Endothelial cell of umbilical vein (primary cell): ENCODE data around the gene ATG7. TPM values are rescaled to one million over a fixed set of nuclear protein-coding genes. Genes with fewer than 3 reads are reported as not detected.

Experiments
- BruUV-seq: library from RNA; stranded (reverse); fragments of 400-500 nt; replicated peaks from 2 replicates; lab custom pipeline; 2021; lab: Mats Ljungman, UMichigan
- CTCF ChIA-PET: fragments of 300-600, 350-600 bp; sonication (Branson Sonifier 250); formaldehyde crosslinking; loops from one replicate; lab custom pipeline; 2021; ENCODE audit warnings: antibody characterized with exemption, inconsistent platforms; lab: Charles Lee
- POLR2A ChIA-PET: fragments of 300-600, 350-600 bp; sonication (Branson Sonifier 250); formaldehyde crosslinking; loops from one replicate; lab custom pipeline; 2021; ENCODE audit warnings: antibody characterized with exemption, inconsistent platforms; lab: Charles Lee
- DNase-seq: peaks from one replicate; pipeline ENCODE4 v3.0.0-alpha.2; 2011; ENCODE audit warnings: low read depth, low spot score
- FAIRE-seq: peaks from 2 replicates; lab custom pipeline; 2011; peaks lifted over from hg19 to GRCh38; lab: Jason Lieb, UNC
- H2AFZ ChIP-seq: 2 replicates; pipeline ENCODE4 v1.6.0; 2012; ENCODE audit warnings: low read depth, low read length, control low read depth, inconsistent platforms
- H3K27ac ChIP-seq: 2 replicates; pipeline ENCODE4 v1.5.1; 2011; ENCODE audit warnings: low read depth, mild to moderate bottlenecking, control low read depth, low read length, moderate library complexity; ENCODE audit not compliant: insufficient read depth
- H3K27me3 ChIP-seq, 2 experiments: 2 replicates each; pipeline versions ENCODE4 v1.6.0 to v1.6.1; 2011; ENCODE audit warnings: low read length in 2 of 2, mixed read lengths in 1 of 2; ENCODE audit not compliant: control insufficient read depth in 2 of 2, insufficient read depth in 2 of 2
- H3K36me3 ChIP-seq, 2 experiments: 2 replicates in 1 of 2; 3 replicates in 1 of 2; pipeline ENCODE4 v1.5.1; 2011; ENCODE audit warnings: low read length in 2 of 2, mild to moderate bottlenecking in 1 of 2, moderate library complexity in 1 of 2; ENCODE audit not compliant: control insufficient read depth in 2 of 2, insufficient read depth in 2 of 2; ENCODE audit errors: extremely low read depth in 1 of 2
- H3K4me1 ChIP-seq: 3 replicates; pipeline ENCODE4 v1.5.1; 2011; ENCODE audit warnings: mild to moderate bottlenecking, low read length; ENCODE audit not compliant: control insufficient read depth, insufficient read depth; ENCODE audit errors: extremely low read depth
- H3K4me2 ChIP-seq: 2 replicates; pipeline ENCODE4 v1.6.1; 2011; ENCODE audit warnings: low read length, control low read depth, mixed read lengths; ENCODE audit not compliant: insufficient read depth
- H3K4me3 ChIP-seq, 3 experiments: fragments of 200-600 bp in 1 of 3; sonication (generic), shearing (Covaris generic) in 1 of 3; replicated peaks in 1 of 3; 2 replicates each; pipeline ENCODE4 v1.5.1; 2011 to 2016; ENCODE audit warnings: control low read depth in 3 of 3, low read length in 3 of 3, mild to moderate bottlenecking in 2 of 3, inconsistent platforms in 1 of 3, low read depth in 1 of 3, moderate library complexity in 1 of 3; ENCODE audit not compliant: insufficient read depth in 1 of 3
- H3K79me2 ChIP-seq: 2 replicates; pipeline ENCODE4 v1.6.0; 2012; ENCODE audit warnings: low read length, inconsistent platforms; ENCODE audit not compliant: control insufficient read depth, insufficient read depth
- H3K9ac ChIP-seq: replicated peaks from 2 replicates; pipeline ENCODE3; 2011; ENCODE audit warnings: low read length, control low read depth; ENCODE audit not compliant: insufficient read depth; ENCODE audit errors: extremely low read depth
- H3K9me1 ChIP-seq: replicated peaks from 3 replicates; pipeline ENCODE4 v1.6.0; 2011; ENCODE audit warnings: mild to moderate bottlenecking, low read length; ENCODE audit not compliant: control insufficient read depth, insufficient read depth; ENCODE audit errors: extremely low read depth
- H3K9me3 ChIP-seq: replicated peaks from 2 replicates; pipeline ENCODE4 v1.5.1; 2012; ENCODE audit warnings: low read length, inconsistent platforms; ENCODE audit not compliant: control insufficient read depth, insufficient read depth
- H4K20me1 ChIP-seq: replicated peaks from 2 replicates; pipeline ENCODE3; 2011; ENCODE audit warnings: mild to moderate bottlenecking, low read length; ENCODE audit not compliant: control insufficient read depth, insufficient read depth; ENCODE audit errors: extremely low read depth
- CTCF ChIP-seq, 2 donors: IDR thresholded peaks; 1 replicate in 1 of 2; 2 replicates in 1 of 2; pipeline ENCODE4 v1.5.1; 2011; ENCODE audit warnings: low read length in 2 of 2, mild to moderate bottlenecking in 2 of 2, moderate library complexity in 2 of 2, control low read depth in 1 of 2, inconsistent platforms in 1 of 2, low read depth in 1 of 2; ENCODE audit not compliant: insufficient read depth in 1 of 2; ENCODE audit errors: extremely low read depth in 1 of 2
- EZH2 ChIP-seq: IDR thresholded peaks from 2 replicates; pipeline ENCODE4 v1.6.1; 2012; ENCODE audit warnings: borderline replicate concordance, low read depth, mild to moderate bottlenecking, moderate library complexity, low read length, inconsistent platforms; ENCODE audit not compliant: severe bottlenecking
- FOS ChIP-seq: IDR thresholded peaks from 2 replicates; pipeline ENCODE4 v1.6.1; 2011; ENCODE audit warnings: mild to moderate bottlenecking, low read length, moderate library complexity, borderline replicate concordance; ENCODE audit not compliant: insufficient read depth
- MAX ChIP-seq: IDR thresholded peaks from 2 replicates; pipeline ENCODE4 v1.6.1; 2011; ENCODE audit not compliant: insufficient read depth, insufficient read length
- MYC ChIP-seq: IDR thresholded peaks from one replicate; pipeline ENCODE4 v1.6.1; 2011; ENCODE audit warnings: mild to moderate bottlenecking, low read depth, low read length
- POLR2A ChIP-seq: IDR thresholded peaks from 2 replicates; pipeline ENCODE4 v1.6.1; 2012; ENCODE audit warnings: low read depth, mild to moderate bottlenecking, control low read depth, low read length
- POLR2AphosphoS5 ChIP-seq: IDR thresholded peaks from 2 replicates; pipeline ENCODE4 v1.6.1; 2012; ENCODE audit warnings: low read depth, mild to moderate bottlenecking, control low read depth, low read length, moderate library complexity; ENCODE audit not compliant: insufficient read depth
- dilution Hi-C: fragments of 300-500 bp; cut with MboI; formaldehyde crosslinking; loops from one replicate; pipeline ENCODE4 v1.15.0; 2019; ENCODE audit warnings: low sequenced_read_pairs; ENCODE audit not compliant: extremely low pct_ligation_motif_present
- intact Hi-C: fragments of 100-400 bp; cut with micrococcal nuclease; formaldehyde crosslinking; loops from one replicate; pipeline ENCODE4 v1.10.0; 2022
- polyA plus RNA-seq, 4 experiments: library from polyadenylated mRNA; depleted of rRNA in 3 of 4; stranded (reverse) in 3 of 4; unstranded in 1 of 4; fragments of >200 nt; gene quantifications; 2 replicates each; pipeline versions ENCODE4 v1.2.1 to v1.2.3, GENCODE V29; 2011 to 2012; ENCODE audit warnings: missing spikeins in 1 of 4
- total RNA-seq: library from RNA; stranded (reverse); gene quantifications from 2 replicates; pipeline ENCODE4 v1.2.3, GENCODE V29; 2021

Gene ATG7
- total and polyA plus RNA-seq, 2 donors (not counting 3 experiments of a cell fraction or from before 2014, with no cell fraction given), result 30.8 to 48.3 TPM

- ChIA-PET CTCF (interaction anchor here (0.9 to 1.0 kb wide), 2 partner anchors 10 to 12 kb away, joined by 3 to 5 read pairs; no protein-coding TSS in a partner anchor), POLR2A (no interaction called here)
- DNase-seq (peak; percentile 82), FAIRE-seq (peak; percentile 96)
- Histone ChIP-seq H3K9ac (peak overlapping the region; percentile 40), H3K36me3 (peaks cover 7 to 9% of the 10 kb centered on the region in 2 experiments), H3K4me3 (no peak overlapping the region), H4K20me1 (no peaks in the 10 kb centered on the region), H3K27ac (peak overlapping the region; percentile 67), H3K4me2 (peak overlapping the region; percentile 6), H3K4me1 (peaks cover 11% of the 10 kb centered on the region), H3K9me1 (no peaks in the 10 kb centered on the region), H3K79me2 (no peaks in the 10 kb centered on the region), H2AFZ (peak overlapping the region; percentile 63), H3K9me3 (no peaks in the 10 kb centered on the region), H3K27me3 (no peaks in the 10 kb centered on the region)
- dilution Hi-C loops (no loop called here), intact Hi-C loops (no loop called here)
- BruUV-seq, result TSS peak; percentile 42
- TF ChIP-seq POLR2AphosphoS5, result peak; percentile 26
- no peak for TF ChIP-seq MYC
Observed at GRCh38 chr3:11367143-11367693, 95.0 kb downstream of the ATG7 start.

- dilution Hi-C loops (no loop called here), intact Hi-C loops (no loop called here)
- no peak overlapping the region for H3K9ac ChIP-seq
- POLR2A ChIA-PET, result no interaction called here
- H3K27me3 ChIP-seq, result no peaks in the 10 kb centered on the region
- no peak overlapping the region for H3K27ac ChIP-seq
- H3K9me3 ChIP-seq, result no peaks in the 10 kb centered on the region
- no peak overlapping the region for H2AFZ ChIP-seq
- H3K4me2 ChIP-seq, result no peak overlapping the region
- FAIRE-seq (peak; percentile 43), DNase-seq (peak; percentile 50)
- CTCF ChIA-PET, result interaction anchor here (1.0 kb wide), 1 partner anchor 309 kb away, joined by 3 read pairs; no protein-coding TSS in a partner anchor
- no peaks in the 10 kb centered on the region for H4K20me1 ChIP-seq
- no peaks in the 10 kb centered on the region for H3K79me2 ChIP-seq
- H3K4me3 ChIP-seq, result no peak overlapping the region
- no TSS peak for BruUV-seq
- peaks cover 11% of the 10 kb centered on the region for H3K4me1 ChIP-seq
- no peaks in the 10 kb centered on the region for H3K9me1 ChIP-seq
- peaks cover 0 to 2% of the 10 kb centered on the region in 2 experiments for H3K36me3 ChIP-seq
- TF ChIP-seq POLR2AphosphoS5 (no peak), EZH2 (no peak), MYC (no peak), MAX (no peak), POLR2A (no peak), CTCF (IDR thresholded peaks at IDR 0.05; ENCODE audit: extremely low read depth in 1 of 2, insufficient read depth in 1 of 2, low read depth in 1 of 2, low read length in 2 of 2) (no peak), FOS (no peak)
Observed at GRCh38 chr3:11370191-11370590, 98.0 kb downstream of the ATG7 start.
